Measurements from ENCODE around the gene C2orf49.

C2orf49 gene

DNA sequence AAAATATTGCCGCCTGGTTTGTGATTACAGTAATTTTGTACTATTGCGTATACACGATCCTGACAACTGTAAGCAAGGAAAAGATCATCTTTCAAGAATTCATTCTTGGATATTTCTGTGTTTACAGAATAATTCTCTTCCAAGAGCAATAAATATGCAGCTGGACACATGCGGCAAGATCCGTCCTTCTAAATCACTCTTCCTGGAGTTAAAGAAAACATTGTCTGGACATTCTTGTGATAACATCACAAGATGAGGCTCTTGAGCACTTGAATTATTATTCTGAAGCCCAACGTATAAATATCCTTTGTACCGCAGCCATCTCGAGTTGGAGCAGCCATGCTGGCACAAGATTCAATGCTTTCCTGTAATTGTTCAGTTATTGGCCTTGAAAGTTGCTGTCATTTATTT, 51.6 kb downstream of the C2orf49 start:
- Histone ChIP-seq H3K27me3 (replicated peaks; ENCODE audit: control insufficient read depth, insufficient read depth, low read length) (no peaks in the 10 kb centered on the region; the same call in 1 of the 2 replicates), H3K4me3 (replicated peaks; ENCODE audit: low read depth, low read length) (no peak overlapping the region), H3K36me3 (ENCODE audit: control insufficient read depth, insufficient read depth, low read length) (no peaks in the 10 kb centered on the region)
- DNase-seq (ENCODE audit: extremely low read depth, insufficient read length) = no peak
- TF ChIP-seq, protein P1, sequence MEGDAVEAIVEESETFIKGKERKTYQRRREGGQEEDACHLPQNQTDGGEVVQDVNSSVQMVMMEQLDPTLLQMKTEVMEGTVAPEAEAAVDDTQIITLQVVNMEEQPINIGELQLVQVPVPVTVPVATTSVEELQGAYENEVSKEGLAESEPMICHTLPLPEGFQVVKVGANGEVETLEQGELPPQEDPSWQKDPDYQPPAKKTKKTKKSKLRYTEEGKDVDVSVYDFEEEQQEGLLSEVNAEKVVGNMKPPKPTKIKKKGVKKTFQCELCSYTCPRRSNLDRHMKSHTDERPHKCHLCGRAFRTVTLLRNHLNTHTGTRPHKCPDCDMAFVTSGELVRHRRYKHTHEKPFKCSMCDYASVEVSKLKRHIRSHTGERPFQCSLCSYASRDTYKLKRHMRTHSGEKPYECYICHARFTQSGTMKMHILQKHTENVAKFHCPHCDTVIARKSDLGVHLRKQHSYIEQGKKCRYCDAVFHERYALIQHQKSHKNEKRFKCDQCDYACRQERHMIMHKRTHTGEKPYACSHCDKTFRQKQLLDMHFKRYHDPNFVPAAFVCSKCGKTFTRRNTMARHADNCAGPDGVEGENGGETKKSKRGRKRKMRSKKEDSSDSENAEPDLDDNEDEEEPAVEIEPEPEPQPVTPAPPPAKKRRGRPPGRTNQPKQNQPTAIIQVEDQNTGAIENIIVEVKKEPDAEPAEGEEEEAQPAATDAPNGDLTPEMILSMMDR (IDR thresholded peaks at IDR 0.05; ENCODE audit: insufficient read depth, low read length, poor library complexity, severe bottlenecking) = no peak

GRCh38 chr2:105390454-105390853, 53.1 kb downstream of the C2orf49 start:
- Histone ChIP-seq H3K36me3 (ENCODE audit: control insufficient read depth, insufficient read depth, low read length) (no peaks in the 10 kb centered on the region), H3K4me3 (replicated peaks; ENCODE audit: low read depth, low read length) (no peak overlapping the region), H3K27me3 (replicated peaks; ENCODE audit: control insufficient read depth, insufficient read depth, low read length) (no peaks in the 10 kb centered on the region; the same call in 1 of the 2 replicates)
- TF ChIP-seq, protein P1 (IDR thresholded peaks at IDR 0.05; ENCODE audit: insufficient read depth, low read length, poor library complexity, severe bottlenecking) = no peak
- DNase-seq (ENCODE audit: extremely low read depth, insufficient read length) = no peak

DNA sequence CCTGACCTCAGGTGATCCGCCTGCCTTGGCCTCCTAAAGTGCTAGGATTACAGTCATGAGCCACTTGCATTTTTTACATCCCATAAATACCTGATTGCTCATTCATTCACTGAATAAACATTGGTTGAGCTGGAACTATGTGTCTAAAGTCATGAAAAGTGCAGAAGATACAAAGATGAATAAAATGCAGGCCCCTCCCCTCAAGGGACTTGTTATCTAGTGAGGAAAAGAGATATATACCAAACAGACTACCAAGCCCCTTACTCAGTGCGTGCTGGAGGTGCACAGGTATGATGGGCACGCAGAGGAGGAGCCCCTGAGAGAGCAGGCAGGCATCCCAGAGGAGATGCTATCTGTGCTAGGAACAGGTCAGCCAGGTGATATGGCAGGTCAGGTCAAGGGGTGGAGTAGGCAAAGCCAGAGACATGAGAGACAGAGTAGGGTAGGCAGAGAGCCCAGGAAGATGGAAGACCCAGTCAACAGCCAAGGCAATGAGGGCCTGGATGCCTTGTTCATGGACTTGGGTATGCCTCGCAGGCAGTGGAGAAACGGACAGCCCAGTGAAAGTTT, 53.8 kb downstream of the C2orf49 start:
- H3K27me3 ChIP-seq (replicated peaks; ENCODE audit: control insufficient read depth, insufficient read depth, low read length) = no peaks in the 10 kb centered on the region; the same call in 1 of the 2 replicates
- H3K4me3 ChIP-seq (replicated peaks; ENCODE audit: low read depth, low read length) = no peak overlapping the region
- H3K36me3 ChIP-seq (ENCODE audit: control insufficient read depth, insufficient read depth, low read length) = no peaks in the 10 kb centered on the region
- DNase-seq (ENCODE audit: extremely low read depth, insufficient read length) = no peak
- TF ChIP-seq, protein P1 (IDR thresholded peaks at IDR 0.05; ENCODE audit: insufficient read depth, low read length, poor library complexity, severe bottlenecking) = no peak

GRCh38 chr2:105391763-105392662, 54.7 kb downstream of the C2orf49 start:
- DNase-seq (ENCODE audit: extremely low read depth, insufficient read length) = no peak
- Histone ChIP-seq H3K36me3 (ENCODE audit: control insufficient read depth, insufficient read depth, low read length) (no peaks in the 10 kb centered on the region), H3K27me3 (replicated peaks; ENCODE audit: control insufficient read depth, insufficient read depth, low read length) (no peaks in the 10 kb centered on the region; the same call in none of the 2 replicates), H3K4me3 (replicated peaks; ENCODE audit: low read depth, low read length) (no peak overlapping the region)
- TF ChIP-seq, protein P1 (IDR thresholded peaks at IDR 0.05; ENCODE audit: insufficient read depth, low read length, poor library complexity, severe bottlenecking) = no peak

DNA sequence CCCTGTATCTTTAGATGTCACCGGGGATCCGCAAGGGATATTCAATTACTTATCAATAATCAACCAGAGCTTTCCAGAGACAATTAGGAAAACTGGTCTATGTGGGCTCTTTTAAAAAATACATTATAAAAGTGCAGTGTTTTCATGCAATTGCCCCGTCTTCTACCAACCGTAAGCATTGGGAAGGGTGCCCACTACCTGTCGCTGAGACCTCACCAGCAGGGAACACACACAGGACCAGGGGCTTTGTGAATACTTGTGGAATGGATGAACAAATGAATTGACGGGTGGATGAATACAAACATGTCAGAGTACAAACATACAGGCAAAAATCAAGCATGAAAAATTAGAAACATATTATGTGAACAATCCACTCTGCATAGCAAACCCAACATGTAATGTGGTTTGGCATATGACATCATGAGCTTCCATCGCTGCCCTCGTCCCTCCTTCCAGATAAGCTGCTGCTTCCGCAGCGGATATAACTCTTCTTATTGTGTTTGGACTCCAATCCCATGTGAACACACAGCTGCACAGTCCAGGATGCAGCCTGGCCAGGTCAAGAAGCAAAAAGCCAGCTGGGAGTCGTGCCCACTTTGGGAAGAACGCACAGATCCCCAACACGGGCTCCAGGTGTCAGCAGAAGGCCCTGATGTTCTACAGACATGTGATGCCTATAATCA, 56.2 kb downstream of the C2orf49 start:
- no peaks in the 10 kb centered on the region; the same call in none of the 2 replicates for H3K27me3 ChIP-seq (replicated peaks; ENCODE audit: control insufficient read depth, insufficient read depth, low read length)
- H3K36me3 ChIP-seq (ENCODE audit: control insufficient read depth, insufficient read depth, low read length) = no peaks in the 10 kb centered on the region
- TF ChIP-seq, protein P1 (IDR thresholded peaks at IDR 0.05; ENCODE audit: insufficient read depth, low read length, poor library complexity, severe bottlenecking) = no peak
- H3K4me3 ChIP-seq (replicated peaks; ENCODE audit: low read depth, low read length) = no peak overlapping the region
- no peak for DNase-seq (ENCODE audit: extremely low read depth, insufficient read length)

Data from GM06990 (cell line).